Measurements from ENCODE around the gene ZPBP2.

GRCh38 chr17:39838784-39839183 lies 29.2 kb upstream of the ZPBP2 start:
- TF ChIP-seq CTCF (IDR thresholded peaks at IDR 0.05; ENCODE audit: poor library complexity, severe bottlenecking), result no peak
- TF ChIP-seq EP300 (conservative IDR thresholded peaks at IDR 0.05; ENCODE audit: poor library complexity, severe bottlenecking), result no peak
- TF ChIP-seq POLR2AphosphoS5 (IDR thresholded peaks at IDR 0.05), result no peak
- TF ChIP-seq, protein P1, sequence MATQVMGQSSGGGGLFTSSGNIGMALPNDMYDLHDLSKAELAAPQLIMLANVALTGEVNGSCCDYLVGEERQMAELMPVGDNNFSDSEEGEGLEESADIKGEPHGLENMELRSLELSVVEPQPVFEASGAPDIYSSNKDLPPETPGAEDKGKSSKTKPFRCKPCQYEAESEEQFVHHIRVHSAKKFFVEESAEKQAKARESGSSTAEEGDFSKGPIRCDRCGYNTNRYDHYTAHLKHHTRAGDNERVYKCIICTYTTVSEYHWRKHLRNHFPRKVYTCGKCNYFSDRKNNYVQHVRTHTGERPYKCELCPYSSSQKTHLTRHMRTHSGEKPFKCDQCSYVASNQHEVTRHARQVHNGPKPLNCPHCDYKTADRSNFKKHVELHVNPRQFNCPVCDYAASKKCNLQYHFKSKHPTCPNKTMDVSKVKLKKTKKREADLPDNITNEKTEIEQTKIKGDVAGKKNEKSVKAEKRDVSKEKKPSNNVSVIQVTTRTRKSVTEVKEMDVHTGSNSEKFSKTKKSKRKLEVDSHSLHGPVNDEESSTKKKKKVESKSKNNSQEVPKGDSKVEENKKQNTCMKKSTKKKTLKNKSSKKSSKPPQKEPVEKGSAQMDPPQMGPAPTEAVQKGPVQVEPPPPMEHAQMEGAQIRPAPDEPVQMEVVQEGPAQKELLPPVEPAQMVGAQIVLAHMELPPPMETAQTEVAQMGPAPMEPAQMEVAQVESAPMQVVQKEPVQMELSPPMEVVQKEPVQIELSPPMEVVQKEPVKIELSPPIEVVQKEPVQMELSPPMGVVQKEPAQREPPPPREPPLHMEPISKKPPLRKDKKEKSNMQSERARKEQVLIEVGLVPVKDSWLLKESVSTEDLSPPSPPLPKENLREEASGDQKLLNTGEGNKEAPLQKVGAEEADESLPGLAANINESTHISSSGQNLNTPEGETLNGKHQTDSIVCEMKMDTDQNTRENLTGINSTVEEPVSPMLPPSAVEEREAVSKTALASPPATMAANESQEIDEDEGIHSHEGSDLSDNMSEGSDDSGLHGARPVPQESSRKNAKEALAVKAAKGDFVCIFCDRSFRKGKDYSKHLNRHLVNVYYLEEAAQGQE (IDR thresholded peaks at IDR 0.05; ENCODE audit: borderline replicate concordance), result no peak
- TF ChIP-seq MXI1 (conservative IDR thresholded peaks at IDR 0.05; ENCODE audit: poor library complexity, severe bottlenecking), result no peak
- no peak for TF ChIP-seq SMC3 (conservative IDR thresholded peaks at IDR 0.05; ENCODE audit: poor library complexity)
- TF ChIP-seq EZH2 (IDR thresholded peaks at IDR 0.05; ENCODE audit: borderline replicate concordance, insufficient read depth, low read length, poor library complexity, severe bottlenecking), result no peak
- no peak for TF ChIP-seq TAF1 (IDR thresholded peaks at IDR 0.05; ENCODE audit: low read depth)
- no peak for TF ChIP-seq RAD21 (conservative IDR thresholded peaks at IDR 0.05)

Measured in neural cell (in vitro differentiated cells).